GM19238 (cell line): ENCODE data around the gene CYP1A1.

ENCODE experiments used
- DNase-seq: peaks from one replicate; pipeline ENCODE4 v3.0.0; 2011; ENCODE audit warnings: low spot score; ENCODE audit not compliant: insufficient read length

Gene CYP1A1, protein sequence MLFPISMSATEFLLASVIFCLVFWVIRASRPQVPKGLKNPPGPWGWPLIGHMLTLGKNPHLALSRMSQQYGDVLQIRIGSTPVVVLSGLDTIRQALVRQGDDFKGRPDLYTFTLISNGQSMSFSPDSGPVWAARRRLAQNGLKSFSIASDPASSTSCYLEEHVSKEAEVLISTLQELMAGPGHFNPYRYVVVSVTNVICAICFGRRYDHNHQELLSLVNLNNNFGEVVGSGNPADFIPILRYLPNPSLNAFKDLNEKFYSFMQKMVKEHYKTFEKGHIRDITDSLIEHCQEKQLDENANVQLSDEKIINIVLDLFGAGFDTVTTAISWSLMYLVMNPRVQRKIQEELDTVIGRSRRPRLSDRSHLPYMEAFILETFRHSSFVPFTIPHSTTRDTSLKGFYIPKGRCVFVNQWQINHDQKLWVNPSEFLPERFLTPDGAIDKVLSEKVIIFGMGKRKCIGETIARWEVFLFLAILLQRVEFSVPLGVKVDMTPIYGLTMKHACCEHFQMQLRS

DNA sequence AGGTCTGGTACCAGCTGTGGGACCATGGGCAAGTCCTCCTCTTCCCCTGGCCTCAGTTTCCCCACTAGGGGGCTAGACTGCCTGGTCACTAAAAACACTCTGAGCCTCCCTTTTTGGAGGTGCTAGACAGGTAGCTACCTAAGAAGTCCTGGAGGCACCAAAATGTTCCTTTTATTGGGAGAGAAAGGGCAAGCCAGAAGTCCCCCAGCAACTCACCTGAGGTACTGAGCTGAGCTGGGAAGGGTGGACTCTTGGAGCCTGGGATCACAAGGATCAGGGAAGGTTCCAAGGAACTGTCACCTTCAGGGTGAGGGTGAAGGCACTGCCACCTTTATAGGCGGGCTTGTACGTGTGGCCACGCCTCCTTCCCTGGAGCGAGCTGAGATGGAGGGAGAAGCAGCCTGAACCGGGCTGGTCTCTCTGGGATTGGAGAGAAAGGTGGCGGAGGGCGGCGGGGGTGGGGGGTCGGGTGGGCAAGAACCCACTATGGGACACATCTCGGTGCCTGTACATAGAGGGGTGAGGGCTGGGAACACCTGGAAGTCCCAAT, at the start of gene CYP1A1:
TSS of gene CYP1A1 (minus strand) at position 304 of the 550 bp plus-strand sequence. CDS start 2,431 bp downstream, outside the sequence.
- no peak for DNase-seq

DNA sequence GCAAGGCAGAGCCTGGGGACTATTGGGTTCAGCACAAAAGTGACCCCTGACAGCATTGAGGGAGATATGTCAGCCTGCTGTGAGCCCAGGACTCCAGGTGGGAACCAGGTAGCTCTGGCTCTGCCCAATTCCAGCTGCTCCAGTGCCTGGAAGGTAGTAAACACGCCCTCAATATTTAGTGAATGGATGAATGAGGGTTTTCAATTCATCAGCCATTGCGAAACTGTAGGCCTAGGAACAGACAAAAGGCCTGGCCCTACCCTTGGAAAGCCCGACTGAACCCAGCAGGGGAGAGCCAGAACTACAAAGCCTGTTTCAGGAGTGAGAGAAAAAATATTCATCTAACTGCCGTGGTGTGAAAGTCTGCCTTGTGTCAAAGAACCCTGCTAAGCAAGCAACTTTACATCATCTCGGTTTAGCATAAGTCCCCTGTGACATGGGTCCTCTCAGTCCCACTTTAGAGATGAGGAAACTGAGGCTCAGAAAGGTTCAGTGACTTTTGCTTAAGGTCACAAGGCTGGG, 48.5 kb upstream of the CYP1A1 start:
- no peak for DNase-seq

DNA sequence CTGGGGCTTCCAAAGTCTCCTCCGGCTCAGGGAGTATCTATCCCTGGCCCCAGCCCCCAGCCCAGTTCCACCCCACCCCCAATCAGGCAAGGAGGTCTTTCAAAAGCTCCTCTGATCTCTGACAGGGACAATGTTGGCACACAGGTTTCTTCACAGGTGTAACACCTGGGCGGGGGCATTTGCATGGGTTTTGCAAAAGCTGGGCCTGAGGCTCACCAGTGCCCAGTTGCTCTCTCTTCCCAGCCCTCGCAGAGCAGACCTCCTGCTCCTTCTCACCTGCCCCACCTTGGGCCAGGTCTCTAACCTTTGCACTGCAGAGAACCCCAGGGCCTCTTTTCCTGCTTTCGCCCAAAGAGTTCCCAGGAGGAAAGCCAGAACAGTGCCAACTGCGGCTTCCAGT, 48.0 kb upstream of the CYP1A1 start:
- no peak for DNase-seq

DNA sequence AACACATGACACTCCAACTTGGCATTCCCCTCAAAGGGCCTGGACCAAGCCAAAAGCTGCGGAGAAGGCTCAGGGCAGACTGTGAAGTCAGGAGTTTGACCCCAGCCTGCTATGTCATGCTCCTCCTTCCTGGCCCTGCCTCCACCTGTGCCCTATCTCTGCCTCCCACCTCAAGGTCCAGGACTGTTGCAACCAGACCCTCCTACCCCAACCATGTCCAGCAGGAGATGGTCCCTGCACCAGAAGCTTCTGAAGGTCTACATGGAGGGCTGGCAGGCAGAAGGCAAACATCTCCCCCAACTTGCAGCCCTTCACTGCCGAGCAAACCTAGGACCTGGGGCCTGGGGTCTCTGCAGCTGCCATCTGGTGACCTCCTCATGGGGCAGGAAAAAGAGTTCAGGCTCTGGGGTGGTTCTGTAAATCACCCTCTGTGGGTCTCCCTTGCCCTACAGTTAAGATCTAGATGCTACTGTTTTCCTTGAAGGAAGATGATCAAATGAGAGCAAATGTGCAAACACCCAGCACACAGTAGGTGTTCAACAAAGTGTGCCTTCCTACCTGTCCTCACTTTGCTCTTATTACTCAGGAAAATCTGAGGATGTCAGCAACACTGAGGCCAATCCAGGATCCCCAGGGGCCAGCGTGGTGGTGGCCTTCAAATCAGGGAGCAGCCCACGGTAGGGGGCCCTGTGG, 45.0 kb upstream of the CYP1A1 start:
- no peak for DNase-seq

DNA sequence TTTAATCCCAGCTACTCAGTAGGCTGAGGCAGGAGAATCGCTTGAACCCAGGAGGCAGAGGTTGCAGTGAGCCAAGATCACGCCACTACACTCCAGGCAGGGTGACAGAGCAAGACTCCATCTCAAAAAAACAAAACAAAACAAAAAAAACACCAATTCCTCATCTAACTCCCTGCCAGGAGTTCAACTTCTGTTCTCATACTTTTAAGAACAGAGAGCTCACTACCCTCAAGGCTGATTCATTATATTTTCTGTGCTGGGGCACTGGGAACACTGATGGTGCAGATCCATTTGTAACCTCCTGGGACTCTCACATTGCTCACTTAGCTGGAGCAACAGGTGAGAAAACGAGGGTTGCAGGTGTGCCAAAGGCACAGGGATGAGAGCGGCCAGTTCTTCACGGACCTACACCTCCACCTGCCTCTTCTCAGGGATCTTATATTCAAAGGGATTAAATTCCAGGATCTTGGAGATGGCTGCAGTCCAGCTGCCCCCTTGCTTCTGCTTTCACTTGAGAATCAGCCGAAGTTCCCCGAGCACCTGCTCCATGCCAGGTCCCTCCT, 44.2 kb upstream of the CYP1A1 start:
- DNase-seq, result no peak

DNA sequence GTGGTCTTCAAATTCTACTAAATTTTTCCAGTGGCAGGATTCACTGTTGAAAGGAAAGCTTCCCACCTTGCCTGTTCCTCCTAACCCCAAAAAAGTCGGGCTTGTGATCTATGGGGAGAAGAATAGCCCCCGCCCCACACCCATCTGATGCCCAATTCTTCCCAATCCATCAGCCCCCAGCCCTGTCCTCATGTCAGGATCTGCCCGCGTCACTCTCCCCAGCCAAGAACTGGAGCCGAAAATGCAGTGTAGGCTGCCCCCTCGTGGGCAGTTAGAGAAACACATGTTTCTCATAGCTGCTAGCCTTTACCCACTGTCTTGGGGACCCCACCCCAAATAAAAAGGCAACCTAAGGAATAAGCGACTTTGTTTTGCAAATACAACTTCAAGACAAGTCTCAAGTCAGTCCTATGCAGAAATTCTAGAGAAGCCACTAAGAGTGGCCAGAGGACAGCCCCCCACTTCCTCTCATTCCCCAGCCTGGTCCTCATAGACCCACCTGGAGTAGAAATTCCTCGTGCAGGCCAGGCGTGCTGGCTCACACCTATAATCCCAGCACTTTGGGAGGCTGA, 43.5 kb upstream of the CYP1A1 start:
- peak; percentile 68 for DNase-seq

DNA sequence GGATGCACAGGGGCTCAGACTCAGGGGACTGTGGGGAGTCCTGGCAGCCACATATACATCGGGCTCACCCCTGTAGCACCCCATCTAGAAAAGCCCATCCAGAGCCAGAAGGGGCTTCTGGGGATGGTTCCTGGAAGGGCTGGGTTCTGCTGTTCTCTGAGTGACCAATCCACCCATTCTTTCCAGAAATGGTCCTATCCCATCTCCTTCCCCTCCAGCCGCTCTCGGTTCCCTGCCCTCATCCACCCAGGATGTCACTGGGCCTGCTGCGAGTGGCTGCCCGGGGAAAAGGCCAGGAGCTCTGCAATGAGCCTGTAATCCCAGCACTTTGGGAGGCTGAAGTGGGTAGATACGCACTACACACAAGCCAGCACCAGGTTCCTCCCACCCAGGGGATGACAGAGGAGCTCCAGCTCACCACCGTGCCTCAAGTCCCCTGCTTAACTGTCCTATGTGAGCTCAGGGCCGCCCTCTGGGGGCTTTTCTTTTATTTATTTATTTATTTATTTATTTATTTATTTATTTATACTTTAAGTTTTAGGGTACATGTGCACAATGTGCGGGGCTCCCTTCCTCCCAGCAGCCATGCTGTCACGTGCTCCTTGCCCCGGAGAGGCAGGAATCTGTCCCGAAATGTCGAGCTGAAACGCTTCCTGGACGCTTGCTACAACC, 42.9 kb upstream of the CYP1A1 start:
- DNase-seq, result no peak

DNA sequence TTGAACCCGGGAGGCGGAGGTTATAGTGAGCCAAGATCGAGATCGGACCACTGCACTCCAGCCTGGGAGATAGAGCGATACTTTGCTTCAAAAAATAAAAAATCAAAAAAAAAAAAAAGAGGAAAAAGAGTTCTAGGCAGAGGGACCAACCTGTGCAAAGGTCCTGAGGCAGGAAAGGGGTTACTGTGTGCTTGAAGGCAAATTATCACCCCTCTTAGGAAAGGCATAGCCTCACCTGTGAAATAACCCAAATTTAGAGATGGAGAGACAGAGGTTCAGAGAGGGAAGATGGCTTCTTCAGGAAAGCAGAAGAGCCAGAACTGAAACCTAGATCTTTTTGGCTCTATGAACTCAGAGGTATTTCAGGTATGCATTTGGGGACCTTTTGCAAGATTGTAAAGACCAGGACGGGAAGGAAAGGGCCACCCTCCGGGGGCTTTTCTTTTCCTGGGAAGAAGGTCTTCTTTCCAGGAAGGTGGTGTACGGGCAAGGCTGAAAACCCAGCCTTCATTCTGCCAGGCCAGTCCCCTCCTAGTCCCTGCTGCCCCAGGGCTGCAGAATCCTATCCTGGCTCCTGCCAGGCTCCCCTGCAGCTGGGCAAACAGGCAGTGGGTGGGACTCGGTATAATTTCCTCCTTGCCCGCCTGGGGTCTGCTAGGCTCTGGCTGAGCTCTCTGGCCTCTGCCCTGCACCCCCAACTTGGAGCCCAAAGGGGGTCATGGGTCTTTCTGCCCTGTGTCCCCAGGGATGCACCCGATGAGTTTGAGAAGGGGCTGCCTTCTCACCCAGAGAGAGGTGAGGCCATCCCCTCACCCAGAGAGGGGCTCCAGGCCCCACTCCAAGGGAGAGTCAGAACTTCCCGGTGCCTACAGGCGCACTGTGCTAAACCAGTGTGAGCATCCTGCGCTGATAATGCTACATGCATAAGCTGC, 42.1 kb upstream of the CYP1A1 start:
- DNase-seq, result no peak

DNA sequence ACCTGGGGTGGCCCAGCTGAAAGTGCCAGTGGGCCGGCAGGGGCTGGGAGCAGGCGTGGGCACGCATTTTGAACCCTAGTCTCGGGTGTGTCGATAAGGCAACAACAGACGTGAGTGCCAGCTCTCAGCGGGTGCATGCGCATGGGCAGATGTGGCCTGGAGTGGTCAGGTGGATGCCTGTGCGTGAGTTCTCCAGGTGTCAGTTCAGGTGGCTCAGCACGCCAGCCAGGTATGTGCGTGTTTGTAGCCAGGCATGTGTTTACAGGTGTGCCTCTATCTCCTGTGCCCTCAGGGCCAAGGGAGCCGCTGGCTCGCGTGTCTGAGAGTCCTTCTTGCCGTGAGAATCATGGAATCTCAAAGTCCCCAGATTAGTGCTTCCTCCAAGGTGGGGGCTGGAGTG, 38.1 kb upstream of the CYP1A1 start:
- DNase-seq, result no peak

DNA sequence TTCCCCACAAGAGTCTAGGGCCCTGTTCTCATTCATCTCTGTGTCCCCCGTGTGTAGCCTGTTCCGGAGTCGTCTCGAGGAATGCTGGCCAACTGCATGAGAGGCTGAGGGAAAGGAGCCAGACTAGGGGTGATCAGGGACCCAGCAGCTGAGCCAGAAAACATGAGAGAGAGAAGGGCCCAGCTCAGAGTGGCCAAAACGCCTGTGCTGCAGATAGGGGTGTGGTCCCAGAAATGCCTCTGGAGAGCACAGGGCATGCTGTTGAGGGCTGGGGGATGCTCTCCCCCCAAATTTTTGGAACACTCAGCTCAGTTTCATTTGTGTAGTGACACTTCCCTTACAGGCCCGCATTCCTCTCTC, 37.4 kb upstream of the CYP1A1 start:
- no peak for DNase-seq

DNA sequence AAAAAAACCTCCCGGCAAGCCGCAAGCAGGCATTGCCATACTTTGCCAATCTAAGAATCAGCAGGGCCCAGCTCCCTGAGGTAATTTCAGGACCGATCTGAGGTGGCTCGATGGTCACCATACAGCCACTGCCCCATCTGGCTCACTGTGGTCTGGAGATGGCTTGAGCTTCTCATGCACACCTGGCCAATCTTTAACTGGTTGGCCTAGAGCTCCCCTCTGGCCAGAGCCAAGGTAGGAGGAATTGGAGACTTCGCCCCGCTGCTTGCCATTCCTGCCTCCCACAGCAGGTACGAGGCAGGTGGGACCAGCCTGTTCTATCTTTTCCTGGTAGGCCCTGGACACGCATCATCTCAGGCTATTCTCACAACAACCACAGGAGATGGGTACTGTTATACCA, 33.4 kb upstream of the CYP1A1 start:
- no peak for DNase-seq

DNA sequence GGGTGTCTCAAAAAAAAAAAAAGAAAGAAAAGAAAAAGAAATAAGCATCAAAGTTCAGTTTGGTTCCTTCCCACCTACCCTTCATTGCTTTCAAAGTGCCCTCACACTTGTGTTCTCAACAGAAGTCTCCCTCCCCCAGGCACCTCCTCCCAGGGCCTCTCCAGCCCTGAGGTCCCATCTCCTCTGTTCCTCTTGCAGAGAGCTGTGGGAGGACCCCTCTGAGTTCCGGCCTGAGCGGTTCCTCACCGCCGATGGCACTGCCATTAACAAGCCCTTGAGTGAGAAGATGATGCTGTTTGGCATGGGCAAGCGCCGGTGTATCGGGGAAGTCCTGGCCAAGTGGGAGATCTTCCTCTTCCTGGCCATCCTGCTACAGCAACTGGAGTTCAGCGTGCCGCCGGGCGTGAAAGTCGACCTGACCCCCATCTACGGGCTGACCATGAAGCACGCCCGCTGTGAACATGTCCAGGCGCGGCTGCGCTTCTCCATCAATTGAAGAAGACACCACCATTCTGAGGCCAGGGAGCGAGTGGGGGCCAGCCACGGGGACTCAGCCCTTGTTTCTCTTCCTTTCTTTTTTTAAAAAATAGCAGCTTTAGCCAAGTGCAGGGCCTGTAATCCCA, 29.4 kb upstream of the CYP1A1 start:
- DNase-seq, result no peak

DNA sequence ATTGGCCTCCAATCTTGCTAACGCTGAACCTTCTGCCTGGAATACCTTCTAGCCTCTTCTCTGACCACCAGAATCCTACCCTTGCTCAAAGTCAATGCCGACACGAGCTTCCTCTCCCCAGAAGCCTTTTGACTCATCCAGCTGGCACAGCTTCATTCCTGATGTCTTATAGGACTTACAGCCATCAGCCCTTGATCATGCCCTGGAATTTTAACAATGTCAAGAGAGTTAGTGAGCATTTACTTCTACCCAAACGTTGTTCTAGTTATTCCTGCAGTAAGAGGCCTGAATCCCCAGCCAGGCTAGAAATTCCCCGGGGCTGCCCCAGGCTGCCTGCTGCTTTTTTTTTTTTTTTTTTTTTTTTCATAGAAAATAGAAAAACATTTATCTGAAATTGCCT, 27.2 kb upstream of the CYP1A1 start:
- DNase-seq, result no peak

DNA sequence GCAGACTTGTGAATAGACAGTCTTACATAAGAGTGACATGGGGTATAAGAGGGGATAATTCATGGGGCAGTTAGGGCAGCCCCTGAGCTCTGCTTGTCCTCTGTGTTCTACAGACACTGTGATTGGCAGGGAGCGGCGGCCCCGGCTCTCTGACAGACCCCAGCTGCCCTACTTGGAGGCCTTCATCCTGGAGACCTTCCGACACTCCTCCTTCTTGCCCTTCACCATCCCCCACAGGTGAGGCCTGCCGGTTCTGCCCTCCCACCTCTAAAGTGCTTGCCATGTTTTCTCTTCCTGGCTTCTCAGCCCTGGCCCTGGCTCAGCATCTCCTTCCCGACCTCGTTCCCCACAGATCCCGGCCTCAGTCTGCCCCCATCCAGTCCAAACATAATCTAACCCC, 26.7 kb upstream of the CYP1A1 start:
- DNase-seq, result no peak

DNA sequence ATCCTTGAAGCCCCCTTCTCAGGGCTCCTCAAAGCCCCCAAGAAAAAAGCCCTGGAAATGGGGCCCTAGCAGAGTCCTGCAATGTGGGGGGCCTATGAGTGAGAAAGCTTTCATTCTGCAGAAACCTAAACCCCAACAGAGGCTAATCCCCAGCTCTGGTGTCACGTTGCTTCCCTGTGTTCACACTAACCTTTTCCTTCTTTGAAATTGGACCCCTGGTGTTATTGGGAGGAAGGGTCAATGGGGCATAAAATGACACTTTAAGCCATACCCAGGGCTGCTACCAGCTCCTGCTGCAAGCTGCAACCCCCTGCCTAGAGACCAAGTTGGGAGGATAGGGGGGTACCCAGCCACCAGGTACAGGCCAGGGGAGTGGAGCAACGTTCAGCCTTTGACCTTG, 25.4 kb upstream of the CYP1A1 start:
- no peak for DNase-seq

DNA sequence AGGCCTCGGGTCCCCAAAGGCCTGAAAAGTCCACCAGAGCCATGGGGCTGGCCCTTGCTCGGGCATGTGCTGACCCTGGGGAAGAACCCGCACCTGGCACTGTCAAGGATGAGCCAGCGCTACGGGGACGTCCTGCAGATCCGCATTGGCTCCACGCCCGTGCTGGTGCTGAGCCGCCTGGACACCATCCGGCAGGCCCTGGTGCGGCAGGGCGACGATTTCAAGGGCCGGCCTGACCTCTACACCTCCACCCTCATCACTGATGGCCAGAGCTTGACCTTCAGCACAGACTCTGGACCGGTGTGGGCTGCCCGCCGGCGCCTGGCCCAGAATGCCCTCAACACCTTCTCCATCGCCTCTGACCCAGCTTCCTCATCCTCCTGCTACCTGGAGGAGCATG, 24.5 kb upstream of the CYP1A1 start:
- DNase-seq, result no peak

DNA sequence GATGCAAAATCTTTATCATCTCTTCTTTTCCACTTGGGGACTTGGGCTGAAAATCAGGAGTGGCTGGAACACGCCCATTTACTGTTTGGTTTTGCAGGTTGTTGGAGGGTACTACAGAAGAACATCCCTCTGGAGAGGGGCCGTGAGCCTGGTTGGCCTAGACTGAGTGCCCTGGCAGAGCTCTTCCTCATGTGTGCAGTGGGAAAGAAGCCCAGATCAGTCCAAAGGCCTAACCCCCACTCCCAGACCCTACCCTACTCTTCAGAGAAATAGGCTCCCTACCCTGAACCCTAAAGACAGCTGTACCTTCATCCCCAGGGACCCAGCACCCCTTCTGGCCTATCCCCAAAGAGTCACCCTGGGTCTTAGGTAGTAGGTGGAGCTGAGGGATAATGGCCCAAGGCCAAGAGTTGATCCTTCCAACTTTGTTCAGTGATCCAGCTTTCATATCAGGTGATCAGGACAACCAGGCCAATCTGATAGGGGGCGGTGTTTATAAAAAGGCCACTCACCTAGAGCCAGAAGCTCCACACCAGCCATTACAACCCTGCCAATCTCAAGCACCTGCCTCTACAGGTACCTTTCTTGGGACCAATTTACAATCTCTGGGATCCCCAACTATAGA, 23.1 kb upstream of the CYP1A1 start, which contains the start of gene CYP1A2:
TSS of gene CYP1A2 (plus strand) at position 524 of the 625 bp plus-strand sequence. CDS start 894 bp downstream, outside the sequence.
- DNase-seq, result no peak

DNA sequence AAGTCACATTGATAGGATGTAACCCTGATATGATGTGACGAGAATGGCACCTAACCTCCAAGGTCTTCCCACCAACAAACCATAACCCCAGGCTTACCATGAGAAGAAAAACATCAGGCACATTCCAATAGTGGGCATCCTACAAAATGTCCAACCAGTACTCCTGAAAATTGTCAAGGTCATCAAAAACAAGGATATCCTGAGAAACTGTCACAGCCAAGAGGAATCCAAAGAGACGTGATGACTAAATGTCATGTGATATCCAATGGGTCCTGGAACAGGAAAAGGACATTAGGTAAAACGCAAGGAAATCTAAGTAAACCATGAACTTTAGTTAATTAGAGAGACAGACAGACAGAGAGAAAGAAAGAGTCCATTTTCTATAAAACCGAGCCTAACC, 21.1 kb upstream of the CYP1A1 start:
- DNase-seq, result no peak

DNA sequence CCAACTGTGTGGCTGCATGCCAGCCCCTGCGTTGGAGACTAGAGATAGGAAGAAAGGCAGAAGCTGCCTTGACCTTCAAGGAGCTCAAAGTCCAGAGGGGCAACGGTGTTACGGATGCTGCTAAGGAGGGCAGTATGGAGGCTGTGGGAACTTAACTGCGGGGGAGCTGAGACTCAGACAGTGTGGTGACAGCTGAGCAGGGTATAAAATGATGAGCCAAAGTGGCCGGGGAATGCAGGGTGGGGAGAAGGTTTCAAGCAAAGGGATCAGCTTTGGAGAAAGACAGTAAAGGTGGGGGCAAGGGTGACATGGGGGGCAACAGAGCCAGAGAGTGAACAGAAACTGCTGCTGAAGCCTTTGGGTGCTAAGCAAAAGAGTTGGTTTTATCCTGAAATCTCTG, 17.1 kb upstream of the CYP1A1 start:
- DNase-seq, result no peak
